Measurements from ENCODE around the gene PEX7. TPM values are rescaled to one million over a fixed set of nuclear protein-coding genes. Genes with fewer than 3 reads are reported as not detected.

The PEX7 gene
- polyA plus RNA-seq, 3 donors = 3.0 to 6.1 (median 3.9) TPM

GRCh38 chr6:136784271-136784664 lies 38.1 kb upstream of the PEX7 start:
- Histone ChIP-seq H3K27ac (ENCODE audit: low read depth in 1 of 2, low read length in 2 of 2) (peak overlapping the region; percentile 80 to 83), H3K4me3 (replicated peaks in 1 of 3; ENCODE audit: low read depth in 2 of 3, low read length in 3 of 3) (peak overlapping the region; percentile 68 to 88 (median 88)), H4K20me1 (ENCODE audit: insufficient read depth, low read length) (peaks cover 43% of the 10 kb centered on the region), H3K27me3 (ENCODE audit: control insufficient read depth in 2 of 2, insufficient read depth in 2 of 2, low read length in 2 of 2) (no peaks in the 10 kb centered on the region), H3K9ac (ENCODE audit: insufficient read depth, low read length, poor library complexity, severe bottlenecking) (peak overlapping the region; percentile 67), H3K36me3 (replicated peaks in 1 of 2; ENCODE audit: control insufficient read depth in 1 of 2, insufficient read depth in 2 of 2, low read length in 2 of 2) (peaks cover 0 to 9% of the 10 kb centered on the region in 2 donors), H3K79me2 (ENCODE audit: insufficient read depth, low read length) (peaks cover 95% of the 10 kb centered on the region), H3K9me3 (replicated peaks in 1 of 2; ENCODE audit: control insufficient read depth in 1 of 2, insufficient read depth in 1 of 2, low read length in 2 of 2) (no peaks in the 10 kb centered on the region), H3K4me1 (ENCODE audit: control insufficient read depth in 1 of 2, insufficient read depth in 2 of 2, low read length in 2 of 2) (peaks cover 83 to 95% of the 10 kb centered on the region in 2 donors), H2AFZ (ENCODE audit: insufficient read depth, low read depth, low read length, poor library complexity, severe bottlenecking) (no peak overlapping the region), H3K4me2 (replicated peaks; ENCODE audit: extremely low read depth, low read length, poor library complexity, severe bottlenecking) (peak overlapping the region; percentile 89)
- Mint-ChIP-seq H3K27ac (peak overlapping the region; percentile 94 to 98 (median 97)), H3K9me3 (peaks cover 0 to 2% (median 0%) of the 10 kb centered on the region in 7 donors), H3K4me1 (peaks cover 87% of the 10 kb centered on the region), H3K36me3 (peaks cover 8 to 17% of the 10 kb centered on the region in 2 donors), H3K4me3 (peak overlapping the region; percentile 87 to 99), H3K27me3 (ENCODE audit: low read depth in 3 of 3) (peaks cover 0 to 2% (median 2%) of the 10 kb centered on the region in 3 donors)
- TF ChIP-seq CTCF (IDR thresholded peaks at IDR 0.05) = no peak
- no CpG with 5 or more reads among the region's 8 CpGs for WGBS (ENCODE audit: insufficient coverage)
- intact Hi-C loops (cut with micrococcal nuclease) = loop anchor here in 1 of 2 donors (10.0 kb wide), 2 partner anchors 451 to 499 kb away; partner anchors contain the start of gene BCLAF1
- DNase-seq = no peak

GRCh38 chr6:136784910-136785746 lies 37.3 kb upstream of the PEX7 start:
- H3K9me3 Mint-ChIP-seq = peaks cover 0 to 2% (median 0%) of the 10 kb centered on the region in 7 donors
- Histone ChIP-seq H3K27me3 (ENCODE audit: control insufficient read depth in 2 of 2, insufficient read depth in 2 of 2, low read length in 2 of 2) (no peaks in the 10 kb centered on the region), H3K79me2 (ENCODE audit: insufficient read depth, low read length) (peaks cover 95% of the 10 kb centered on the region), H4K20me1 (ENCODE audit: insufficient read depth, low read length) (peaks cover 47% of the 10 kb centered on the region), H3K36me3 (replicated peaks in 1 of 2; ENCODE audit: control insufficient read depth in 1 of 2, insufficient read depth in 2 of 2, low read length in 2 of 2) (peaks cover 0 to 9% of the 10 kb centered on the region in 2 donors), H3K9me3 (replicated peaks in 1 of 2; ENCODE audit: control insufficient read depth in 1 of 2, insufficient read depth in 1 of 2, low read length in 2 of 2) (no peaks in the 10 kb centered on the region), H2AFZ (ENCODE audit: insufficient read depth, low read depth, low read length, poor library complexity, severe bottlenecking) (no peak overlapping the region), H3K27ac (ENCODE audit: low read depth in 1 of 2, low read length in 2 of 2) (peak overlapping the region; percentile 80 to 83), H3K4me3 (replicated peaks in 1 of 3; ENCODE audit: low read depth in 2 of 3, low read length in 3 of 3) (peak overlapping the region; percentile 68 to 88 (median 88)), H3K4me2 (replicated peaks; ENCODE audit: extremely low read depth, low read length, poor library complexity, severe bottlenecking) (peak overlapping the region; percentile 89), H3K4me1 (ENCODE audit: control insufficient read depth in 1 of 2, insufficient read depth in 2 of 2, low read length in 2 of 2) (peaks cover 87 to 95% of the 10 kb centered on the region in 2 donors), H3K9ac (ENCODE audit: insufficient read depth, low read length, poor library complexity, severe bottlenecking) (peak overlapping the region; percentile 67)
- DNase-seq = peak; percentile 83 to 95 (median 94)
- H3K27me3 Mint-ChIP-seq (ENCODE audit: low read depth in 3 of 3) = peaks cover 0 to 2% (median 2%) of the 10 kb centered on the region in 3 donors
- peaks cover 89% of the 10 kb centered on the region for H3K4me1 Mint-ChIP-seq
- peaks cover 8 to 17% of the 10 kb centered on the region in 2 donors for H3K36me3 Mint-ChIP-seq
- H3K4me3 Mint-ChIP-seq = peak overlapping the region; percentile 87 to 99
- H3K27ac Mint-ChIP-seq = peak overlapping the region; percentile 94 to 98 (median 97)
- intact Hi-C loops (cut with micrococcal nuclease) = loop anchor here in 1 of 2 donors (10.0 kb wide), 2 partner anchors 450 to 500 kb away; partner anchors contain the start of gene BCLAF1
- 3% methylated on average over 4 of the region's 10 CpGs for WGBS (ENCODE audit: insufficient coverage)
- no peak for TF ChIP-seq CTCF (IDR thresholded peaks at IDR 0.05)
